GM12872 (cell line): ENCODE measurements around the gene EYS.

ENCODE experiments used
- TF ChIP-seq, protein P1 (sequence below): IDR thresholded peaks from 3 replicates; pipeline ENCODE4 v1.5.1; 2011; ENCODE audit warnings: low read depth, mild to moderate bottlenecking, low read length, moderate library complexity; ENCODE audit not compliant: insufficient read depth

Gene EYS

DNA sequence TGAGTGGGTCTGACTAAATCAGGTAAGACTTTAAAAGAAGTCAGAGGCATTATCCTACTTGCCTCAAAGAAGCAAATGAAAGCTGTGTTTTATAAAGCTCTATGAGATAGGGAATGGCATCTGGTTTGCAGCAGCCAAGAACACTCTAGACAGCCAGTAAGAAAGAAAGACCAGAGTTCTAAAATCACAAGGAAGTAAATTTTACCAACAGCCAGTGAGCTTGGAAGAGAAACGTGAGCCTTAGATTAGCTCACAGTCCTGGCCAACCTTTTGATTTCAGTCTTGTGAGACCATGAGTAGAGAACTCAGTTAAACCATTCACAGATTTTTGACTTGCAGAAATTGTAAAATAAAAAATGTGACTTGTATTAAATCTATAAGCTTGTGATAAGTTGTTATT, 693.0 kb downstream of the EYS start:
- TF ChIP-seq, protein P1, sequence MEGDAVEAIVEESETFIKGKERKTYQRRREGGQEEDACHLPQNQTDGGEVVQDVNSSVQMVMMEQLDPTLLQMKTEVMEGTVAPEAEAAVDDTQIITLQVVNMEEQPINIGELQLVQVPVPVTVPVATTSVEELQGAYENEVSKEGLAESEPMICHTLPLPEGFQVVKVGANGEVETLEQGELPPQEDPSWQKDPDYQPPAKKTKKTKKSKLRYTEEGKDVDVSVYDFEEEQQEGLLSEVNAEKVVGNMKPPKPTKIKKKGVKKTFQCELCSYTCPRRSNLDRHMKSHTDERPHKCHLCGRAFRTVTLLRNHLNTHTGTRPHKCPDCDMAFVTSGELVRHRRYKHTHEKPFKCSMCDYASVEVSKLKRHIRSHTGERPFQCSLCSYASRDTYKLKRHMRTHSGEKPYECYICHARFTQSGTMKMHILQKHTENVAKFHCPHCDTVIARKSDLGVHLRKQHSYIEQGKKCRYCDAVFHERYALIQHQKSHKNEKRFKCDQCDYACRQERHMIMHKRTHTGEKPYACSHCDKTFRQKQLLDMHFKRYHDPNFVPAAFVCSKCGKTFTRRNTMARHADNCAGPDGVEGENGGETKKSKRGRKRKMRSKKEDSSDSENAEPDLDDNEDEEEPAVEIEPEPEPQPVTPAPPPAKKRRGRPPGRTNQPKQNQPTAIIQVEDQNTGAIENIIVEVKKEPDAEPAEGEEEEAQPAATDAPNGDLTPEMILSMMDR: no peak

DNA sequence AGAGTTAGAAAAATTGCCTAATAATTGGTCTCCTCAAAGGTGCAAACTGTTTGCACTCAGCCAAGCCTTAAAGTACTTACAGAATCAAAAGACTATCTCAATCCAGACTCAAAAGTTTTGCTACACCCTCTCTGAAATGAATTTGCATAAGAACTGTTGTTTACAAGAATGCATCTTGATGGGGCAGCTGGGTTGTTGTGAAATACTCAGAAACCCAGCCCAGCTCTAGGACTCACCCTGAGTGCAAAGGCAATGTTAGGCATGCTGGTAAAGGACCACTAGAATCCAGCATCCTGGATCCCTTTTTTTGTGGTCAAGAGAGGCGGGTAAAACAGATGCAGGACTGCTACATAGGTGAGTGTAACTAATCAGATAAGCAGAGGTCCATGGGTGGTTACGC, 700.2 kb downstream of the EYS start:
- TF ChIP-seq, protein P1: no peak

DNA sequence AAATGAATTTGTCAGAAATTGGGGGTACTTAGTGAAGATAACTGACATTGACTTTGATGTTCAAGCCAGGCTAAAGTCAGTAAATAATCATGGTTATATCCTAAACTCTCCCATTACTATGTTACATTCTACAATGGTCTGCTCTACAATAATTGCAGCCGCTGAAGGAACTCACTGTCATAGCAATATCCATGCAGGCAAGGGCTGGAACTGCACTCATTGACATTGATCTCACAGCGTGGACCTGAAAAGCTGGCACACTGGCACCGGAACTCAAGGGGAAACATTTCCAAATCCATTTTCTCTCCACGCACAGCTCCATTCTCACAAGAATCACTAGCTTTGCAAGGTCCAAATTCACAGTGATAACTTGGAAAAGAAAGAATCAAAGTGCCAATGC, 702.7 kb downstream of the EYS start:
- TF ChIP-seq, protein P1: no peak

DNA sequence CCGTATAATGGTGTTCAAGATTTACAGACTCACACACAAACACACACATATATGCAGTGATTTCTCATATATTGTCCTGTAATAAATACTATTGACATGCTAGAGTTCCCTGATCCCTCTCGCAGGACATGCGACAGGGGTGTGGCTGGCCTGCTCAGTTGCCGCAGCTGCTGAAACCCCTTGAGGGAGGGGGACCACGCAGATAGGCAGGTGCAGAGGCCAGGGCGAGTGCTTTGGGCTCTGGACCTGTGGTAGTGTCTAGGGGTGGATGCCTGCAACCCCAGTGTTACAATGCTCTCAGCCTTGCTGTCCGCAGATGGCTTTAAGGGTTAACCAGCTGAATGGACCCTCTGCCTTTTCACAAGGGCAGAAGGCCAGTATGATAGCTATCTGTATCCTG, 706.2 kb downstream of the EYS start:
- TF ChIP-seq, protein P1: no peak

DNA sequence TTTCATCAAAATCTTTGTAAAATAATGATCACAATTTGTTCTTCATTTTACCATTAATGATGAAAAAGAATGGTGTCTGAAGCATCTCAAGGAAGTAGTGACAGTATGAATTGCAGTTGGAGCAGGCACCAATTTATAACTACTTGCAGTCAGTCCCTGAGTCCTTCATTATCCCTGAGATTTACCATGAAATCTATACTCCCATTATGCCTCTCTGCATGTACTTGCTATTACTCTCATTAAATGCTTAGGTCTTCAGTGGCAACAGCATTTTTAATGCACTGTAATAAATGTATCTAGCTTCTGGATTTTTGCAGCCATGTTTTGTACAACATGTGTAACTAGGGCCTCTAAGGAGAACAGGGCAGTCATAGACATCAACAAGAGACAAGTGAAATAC, 708.8 kb downstream of the EYS start:
- TF ChIP-seq, protein P1: no peak

DNA sequence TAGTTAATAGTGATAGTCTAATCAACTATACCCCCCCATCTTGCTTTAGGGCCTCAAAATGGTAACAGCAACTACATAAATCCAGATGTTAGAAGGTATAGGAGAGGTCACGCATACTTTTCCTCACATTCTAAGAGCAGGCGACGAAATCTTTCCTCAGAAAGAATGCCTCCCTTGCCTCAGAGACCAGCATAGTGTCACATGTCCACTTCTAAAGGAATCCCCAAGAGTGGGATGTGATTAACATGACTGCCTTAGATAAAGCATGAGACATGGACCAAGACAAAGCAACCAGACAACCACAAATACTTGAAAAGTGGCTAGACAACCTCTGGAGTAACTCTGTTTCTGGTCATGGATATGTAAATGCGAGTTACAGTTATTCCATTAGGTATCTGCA, 710.7 kb downstream of the EYS start:
- TF ChIP-seq, protein P1: no peak

DNA sequence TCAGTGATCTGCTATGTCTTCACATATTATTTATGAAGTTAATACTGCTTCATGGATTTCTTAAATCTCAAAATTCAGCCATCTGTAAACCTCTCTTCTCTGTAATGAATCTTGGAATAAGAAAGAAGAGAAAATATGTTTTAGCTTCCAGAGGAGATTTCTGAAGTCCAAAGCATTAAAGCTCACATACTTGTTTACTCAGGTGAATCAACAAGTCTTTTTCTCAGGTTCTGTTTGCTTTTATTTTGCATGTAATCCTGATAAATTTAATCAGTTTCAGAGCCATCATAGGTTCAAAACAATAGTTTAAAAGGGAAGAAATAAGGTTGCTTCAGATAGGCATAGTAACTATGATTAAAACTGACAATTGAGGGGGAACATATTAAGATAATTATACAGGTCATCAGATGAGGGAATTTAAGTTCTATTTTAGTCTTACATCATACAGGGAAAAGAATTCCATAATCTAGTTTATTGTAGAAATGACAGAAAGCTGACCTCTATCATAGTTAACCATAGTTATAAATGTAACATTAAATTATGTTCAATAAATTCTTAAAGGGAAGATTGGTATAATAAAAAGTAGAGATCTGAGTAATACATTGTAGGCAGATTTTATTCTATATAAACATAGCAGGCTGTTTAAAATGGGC, 716.2 kb downstream of the EYS start:
- TF ChIP-seq, protein P1: no peak
